Fibroblast of mammary gland (primary cell): Measurements from ENCODE around the gene SEMA3E.

ENCODE experiments used
- DNase-seq: peaks from one replicate; pipeline ENCODE4 v3.0.0-alpha.2; 2010; ENCODE audit warnings: low read depth
- H3K4me3 ChIP-seq: 2 replicates; pipeline ENCODE4 v1.5.1; 2011; ENCODE audit warnings: low read depth, mild to moderate bottlenecking, low read length, moderate library complexity; ENCODE audit not compliant: control insufficient read depth
- CTCF ChIP-seq: conservative IDR thresholded peaks from 2 replicates; pipeline ENCODE4 v1.5.1; 2011; ENCODE audit warnings: low read depth, low read length, inconsistent platforms; ENCODE audit not compliant: control insufficient read depth, insufficient read depth

Gene SEMA3E

DNA sequence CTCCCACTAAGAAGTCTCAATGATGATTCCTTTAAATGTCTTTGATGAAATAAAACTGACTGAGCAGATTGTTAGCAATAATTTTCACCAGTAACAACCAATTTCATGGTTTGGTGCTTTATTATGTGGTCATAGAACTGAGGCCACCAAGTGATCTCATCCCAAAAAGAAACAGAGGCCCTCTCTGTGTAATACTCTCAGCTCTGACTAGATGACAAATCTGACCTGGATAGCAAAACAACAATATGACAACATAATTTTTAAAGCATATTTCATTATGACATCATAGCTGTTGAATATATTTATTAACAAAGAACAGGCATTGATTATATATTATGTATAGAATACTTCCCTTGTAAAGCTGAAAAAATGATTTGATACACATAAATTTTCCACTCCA lies 5.9 kb downstream of the SEMA3E start:
- DNase-seq = no peak
- no peak overlapping the region for H3K4me3 ChIP-seq
- no peak for TF ChIP-seq CTCF

DNA sequence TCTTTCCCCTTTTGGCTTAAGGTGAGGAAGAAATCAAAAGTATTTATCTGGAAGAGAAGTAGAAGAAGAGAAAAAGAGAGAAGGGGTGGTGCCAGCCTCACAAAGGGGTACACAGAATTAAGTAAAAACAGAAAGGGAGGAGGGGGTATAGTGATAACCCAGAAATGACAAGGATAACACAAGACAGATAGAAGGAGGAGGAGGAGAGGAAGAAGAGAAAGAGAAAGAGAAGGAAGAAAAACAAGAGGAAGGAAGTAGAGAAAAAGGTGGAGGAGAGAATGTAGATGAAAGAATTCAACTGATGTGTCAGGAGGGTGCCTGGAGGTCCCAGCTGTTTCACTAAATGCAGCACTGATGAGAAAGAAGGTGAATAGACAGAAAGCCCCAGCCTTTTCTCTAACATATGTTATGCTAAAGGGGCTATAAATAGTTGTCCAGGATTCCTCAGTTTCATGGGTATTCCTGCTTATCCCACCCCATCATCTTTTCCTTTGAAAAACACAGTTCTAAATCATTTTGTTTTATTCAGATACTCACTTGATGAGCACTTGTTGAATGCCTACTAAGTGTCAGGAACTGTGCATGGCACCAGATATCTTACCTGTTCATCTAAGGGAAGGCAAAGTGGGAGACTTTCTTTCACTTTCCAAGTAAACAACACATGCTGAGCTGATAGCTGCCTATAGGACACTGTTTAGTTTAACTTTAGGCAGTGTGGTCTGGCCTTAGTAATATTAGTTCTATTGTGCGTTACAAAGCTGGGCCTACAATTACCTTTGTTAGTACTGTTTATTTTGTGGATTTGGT lies 8.0 kb downstream of the SEMA3E start:
- no peak for TF ChIP-seq CTCF
- no peak overlapping the region for H3K4me3 ChIP-seq
- DNase-seq = no peak

DNA sequence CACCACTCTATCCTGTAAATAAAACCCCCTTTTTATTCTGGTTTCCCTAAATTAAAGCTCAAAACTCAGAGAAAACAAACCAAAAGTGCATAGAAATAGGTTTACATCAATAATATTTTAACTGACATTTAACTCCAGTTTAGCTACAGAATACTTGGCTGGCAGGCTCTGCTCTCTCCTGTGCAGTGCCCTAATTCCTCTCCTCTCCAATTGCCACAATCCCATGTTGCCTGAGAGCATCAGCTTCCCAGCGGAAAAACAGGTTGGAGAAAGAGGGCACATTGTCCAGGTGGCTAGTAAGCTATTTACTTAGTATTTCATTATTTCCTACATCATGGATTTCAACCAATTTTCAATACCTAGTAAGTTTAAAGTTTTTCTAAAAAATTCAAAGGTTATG lies 8.7 kb downstream of the SEMA3E start:
- no peak overlapping the region for H3K4me3 ChIP-seq
- TF ChIP-seq CTCF = no peak
- no peak for DNase-seq

- H3K4me3 ChIP-seq = no peak overlapping the region
- no peak for DNase-seq
- TF ChIP-seq CTCF = no peak
Measured at GRCh38 chr7:83633516-83633915, 15.4 kb downstream of the SEMA3E start.

DNA sequence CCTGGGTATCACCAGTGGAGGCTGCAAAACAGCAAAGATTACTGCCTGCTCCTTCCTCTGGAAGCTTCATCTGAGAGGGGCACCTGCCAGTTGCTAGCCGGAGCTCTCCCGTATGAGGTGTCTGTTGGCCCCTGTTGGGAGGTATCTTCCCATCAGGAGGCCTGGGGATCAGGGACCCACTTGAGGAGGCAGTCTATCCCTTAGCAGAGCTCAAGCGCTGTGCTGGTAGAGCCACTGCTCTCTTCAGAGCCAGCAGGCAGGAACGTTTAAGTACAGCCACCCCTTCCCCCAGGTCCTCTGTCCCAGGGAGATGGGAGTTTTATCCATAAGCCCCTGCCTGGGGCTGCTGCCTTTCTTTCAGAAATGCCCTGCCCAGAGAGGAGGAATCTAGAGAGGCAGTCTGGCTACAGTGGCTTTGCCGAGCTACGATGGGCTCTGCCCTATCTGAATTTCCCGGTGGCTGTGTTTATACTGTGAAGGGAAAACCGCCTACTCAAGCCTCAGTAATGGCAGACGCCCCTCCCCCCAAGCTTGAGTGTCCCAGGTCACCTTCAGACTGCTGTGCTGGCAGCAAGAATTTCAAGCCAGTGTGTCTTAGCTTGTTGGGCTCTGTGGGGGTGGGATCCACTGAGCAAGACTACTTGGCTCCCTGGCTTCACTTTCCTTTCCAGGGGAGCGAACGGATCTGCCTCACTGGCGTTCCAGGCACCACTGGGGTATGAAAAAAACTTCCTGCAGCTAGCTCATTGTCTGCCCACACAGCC lies 19.6 kb downstream of the SEMA3E start:
- no peak for TF ChIP-seq CTCF
- DNase-seq = no peak
- no peak overlapping the region for H3K4me3 ChIP-seq

DNA sequence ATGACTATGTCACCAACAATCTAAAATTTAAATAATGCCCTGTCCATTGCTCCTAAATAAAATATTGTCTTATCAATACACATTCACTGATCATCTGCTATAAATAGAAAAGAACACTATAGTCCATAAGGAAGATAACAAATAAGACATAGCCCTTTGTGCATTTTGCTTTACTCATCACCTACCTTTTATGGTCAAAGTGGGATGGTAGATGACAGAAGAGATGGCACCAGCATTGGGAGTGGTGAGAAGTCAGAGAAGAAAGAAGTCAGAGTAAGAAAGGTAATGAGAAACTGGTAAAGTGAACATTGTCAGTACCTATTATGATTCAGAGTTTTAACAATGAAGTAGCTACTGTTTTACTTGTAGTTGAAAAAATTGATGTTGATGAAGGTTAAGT lies 31.1 kb downstream of the SEMA3E start:
- no peak for DNase-seq
- no peak overlapping the region for H3K4me3 ChIP-seq
- no peak for TF ChIP-seq CTCF

DNA sequence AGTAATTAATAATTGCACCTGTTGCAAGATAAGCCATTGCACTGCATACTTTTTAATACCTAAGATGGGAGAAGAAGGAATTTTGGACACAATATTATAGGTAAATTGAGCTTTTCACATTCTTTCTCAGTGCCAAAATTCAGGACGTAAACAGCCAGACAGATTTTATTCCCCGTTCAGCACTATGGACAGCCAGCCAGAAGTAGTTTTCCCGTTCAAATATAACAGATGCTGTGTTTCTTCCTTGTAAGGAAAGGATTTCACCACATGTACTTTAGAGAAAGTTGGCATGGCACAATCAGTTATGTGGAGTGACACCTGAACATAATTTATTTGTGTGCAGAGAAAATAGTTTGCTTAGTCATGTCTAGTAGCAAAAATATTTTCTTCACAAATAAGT lies 34.8 kb downstream of the SEMA3E start:
- peak; percentile 5 for DNase-seq
- no peak overlapping the region for H3K4me3 ChIP-seq
- no peak for TF ChIP-seq CTCF
